GM12875 (cell line): ENCODE data around the gene BEX5.
"Not testable (repeated sequence)": the region's sequence is repeated elsewhere in the genome, so short reads cannot be mapped to it uniquely, and the experiment has no call there.

Experiments used
- H3K4me3 ChIP-seq: one replicate; pipeline ENCODE4 v1.5.1; 2011; ENCODE audit warnings: low read depth, low read length, control low read depth
- CTCF ChIP-seq: IDR thresholded peaks from 2 replicates; pipeline ENCODE4 v1.5.1; 2011; ENCODE audit warnings: low read depth, mild to moderate bottlenecking, control low read depth, inconsistent platforms, low read length, moderate library complexity, borderline replicate concordance; ENCODE audit not compliant: insufficient read depth

Gene BEX5

GRCh38 chrX:102155806-102156179 is at the start of gene BEX5:
Gene BEX5 (minus strand): TSS chrX:102155977. CDS start chrX:102154265, 1,712 bp downstream.
- peak within 1 kb of the TSS; percentile 47 for H3K4me3 ChIP-seq
- no peak for TF ChIP-seq CTCF

DNA sequence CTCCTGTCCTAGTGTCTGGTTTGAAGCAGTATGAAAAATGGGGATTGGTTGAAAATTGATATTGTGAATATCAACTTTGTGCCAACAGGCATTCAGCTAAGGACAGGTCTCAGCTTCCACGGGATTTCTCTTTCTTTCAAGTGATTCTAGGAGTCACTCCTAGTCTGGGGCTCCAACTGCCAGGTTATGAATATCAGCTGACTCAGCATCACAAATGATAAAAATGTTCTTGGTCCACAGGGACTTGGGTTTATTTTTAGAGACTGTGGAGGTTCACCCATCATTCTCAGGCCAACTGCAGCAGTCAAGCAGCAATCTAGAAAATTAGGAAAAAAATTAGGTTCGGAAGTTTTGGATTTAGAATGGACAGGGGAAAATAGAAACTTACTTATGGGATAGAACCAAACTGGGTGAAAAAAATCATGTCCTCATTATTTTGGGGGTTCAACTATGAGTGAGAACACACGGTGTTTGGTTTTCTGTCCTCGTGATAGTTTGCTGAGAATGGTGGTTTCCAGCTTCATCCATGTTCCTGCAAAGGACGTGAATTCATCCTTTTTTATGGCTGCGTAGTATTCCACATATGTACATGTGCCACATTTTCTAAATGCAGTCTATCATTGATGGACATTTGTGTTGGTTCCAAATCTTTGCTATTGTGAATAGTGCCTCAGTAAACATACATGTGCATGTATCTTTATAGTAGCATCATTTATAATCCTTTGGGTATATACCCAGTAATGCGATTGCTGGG is 30.4 kb upstream of the BEX5 start:
- H3K4me3 ChIP-seq, result no peak overlapping the region
- TF ChIP-seq CTCF, result no peak

GRCh38 chrX:102154900-102155805 is 624 bp downstream of the BEX5 start:
- no peak for TF ChIP-seq CTCF
- H3K4me3 ChIP-seq, result peak overlapping the region; percentile 47

- TF ChIP-seq CTCF, result peak; percentile 41; the same call in 1 of the 2 replicates
- peak overlapping the region; percentile 5 for H3K4me3 ChIP-seq
Measured at GRCh38 chrX:102154218-102154860, 1.4 kb downstream of the BEX5 start.

DNA sequence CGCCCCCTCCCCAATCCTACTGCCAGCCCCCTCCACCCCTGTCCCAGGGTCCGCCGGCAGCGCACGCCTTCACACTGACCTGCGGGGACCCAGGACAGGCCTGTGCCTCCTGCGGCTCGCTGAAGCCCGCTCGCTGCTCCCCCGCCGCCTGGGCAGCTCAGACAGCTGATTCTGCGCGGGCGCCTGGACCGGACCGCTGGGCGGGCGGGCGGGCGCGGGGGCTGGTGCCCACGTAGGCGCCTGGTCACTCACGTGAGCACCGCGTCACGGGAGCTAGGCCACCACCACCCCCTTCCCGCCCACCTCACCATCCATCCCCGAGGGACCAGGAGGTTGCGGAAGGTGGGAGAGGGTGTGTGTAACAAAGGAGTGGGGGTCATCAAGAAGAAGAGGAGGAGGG is 13.5 kb downstream of the BEX5 start, which contains the start of gene TCEAL6:
TCEAL6 (minus strand) TSS at position 208 of the 400 bp plus-strand sequence.
- H3K4me3 ChIP-seq, result not testable (repeated sequence)

DNA sequence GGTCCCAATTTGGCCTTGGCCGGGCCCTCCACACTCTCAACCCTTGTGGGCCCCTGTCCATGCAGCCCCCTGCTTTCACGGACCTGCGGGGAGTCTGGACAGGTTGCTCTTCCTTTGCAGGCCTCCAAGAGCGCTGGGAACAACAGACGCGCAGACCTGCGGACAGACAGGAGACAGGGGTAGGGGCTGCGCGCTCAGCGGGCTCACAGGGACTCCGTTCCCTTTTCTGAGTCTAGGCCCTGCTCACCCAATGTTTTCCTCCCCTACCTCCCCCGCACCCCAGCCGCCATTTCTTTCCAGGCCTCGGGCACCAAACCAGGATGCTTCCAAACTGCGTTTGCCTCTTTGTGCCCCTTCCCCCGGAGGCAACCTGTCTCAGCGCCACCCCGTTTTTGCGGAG is 14.1 kb downstream of the BEX5 start:
- H3K4me3 ChIP-seq, result not testable (repeated sequence)

DNA sequence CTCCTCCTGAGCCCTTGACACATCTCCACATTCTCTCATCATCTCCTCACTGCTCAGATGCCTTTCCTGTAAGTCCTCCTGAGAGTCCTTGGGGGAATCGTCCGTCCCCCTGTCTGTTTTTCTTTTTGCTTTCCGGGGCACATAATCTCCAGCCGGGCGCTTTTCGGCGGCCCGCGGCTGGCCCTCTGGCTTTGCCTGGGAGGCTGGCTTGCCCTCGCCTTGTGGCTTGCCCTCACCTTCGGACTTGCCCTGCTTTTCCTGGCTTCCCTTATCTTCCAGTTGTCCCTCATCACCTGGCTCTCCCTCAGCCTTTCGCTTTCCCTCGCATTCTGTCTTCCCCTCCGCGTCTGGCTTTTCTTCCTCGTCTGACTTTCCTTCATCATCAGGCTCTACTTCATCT is 14.9 kb downstream of the BEX5 start:
- not testable (repeated sequence) for H3K4me3 ChIP-seq

GRCh38 chrX:102138064-102138463 is 17.7 kb downstream of the BEX5 start:
- H3K4me3 ChIP-seq, result no peak overlapping the region
- TF ChIP-seq CTCF, result no peak
